Muscle of leg (tissue), 11 donors: ENCODE results near the gene LSM11. TPM values are rescaled to one million over a fixed set of nuclear protein-coding genes. Genes with fewer than 3 reads are reported as not detected.
A peak's percentile ranks its signal among the peaks of the same experiment; 100 is the strongest.

Experiments used
- DNase-seq: peaks from one replicate; pipeline ENCODE4 v3.0.0; 2013
- H3K27ac ChIP-seq: one replicate; pipeline ENCODE4 v1.5.1; 2013; ENCODE audit warnings: mild to moderate bottlenecking, low read length, control low read depth
- H3K27me3 ChIP-seq: one replicate; pipeline ENCODE4 v1.6.1; 2013; ENCODE audit warnings: low read length; ENCODE audit not compliant: control insufficient read depth, insufficient read depth
- H3K36me3 ChIP-seq: one replicate; pipeline ENCODE4 v1.6.1; 2013; ENCODE audit warnings: low read length; ENCODE audit not compliant: control insufficient read depth, insufficient read depth
- H3K4me1 ChIP-seq: one replicate; pipeline ENCODE4 v1.6.1; 2013; ENCODE audit warnings: low read length; ENCODE audit not compliant: control insufficient read depth, insufficient read depth
- H3K4me3 ChIP-seq: one replicate; pipeline ENCODE4 v1.5.1; 2013; ENCODE audit warnings: low read length, control low read depth
- H3K9me3 ChIP-seq: replicated peaks from 2 replicates; pipeline ENCODE4 v1.6.1; 2013; ENCODE audit warnings: low read depth, low read length; ENCODE audit not compliant: control insufficient read depth
- WGBS: methylation state at CpG from one replicate; pipeline ENCODE4 v1.1.5; 2013; ENCODE audit warnings: missing lambda C conversion rate; ENCODE audit not compliant: insufficient coverage; 5-methylcytosine and 5-hydroxymethylcytosine counted together
- polyA plus RNA-seq, 8 donors: library from polyadenylated mRNA; unstranded; fragments of 120-200 nt; gene quantifications; one replicate each; pipeline versions ENCODE4 v1.2.1 to v1.2.3, GENCODE V29; 2013; ENCODE audit warnings: inconsistent platforms in 1 of 8, low replicate concordance in 1 of 8; ENCODE audit not compliant: insufficient read length in 8 of 8, insufficient read depth in 1 of 8
- total RNA-seq: library from RNA; stranded (reverse); fragments of 120-200 nt; gene quantifications from one replicate; pipeline ENCODE4 v1.2.4, GENCODE V29; 2013

LSM11 gene
- total and polyA plus RNA-seq, 9 donors, result 7.0 to 10.6 (median 7.3) TPM

GRCh38 chr5:157764531-157764930, 21.0 kb downstream of the LSM11 start:
- 58% methylated on average over 6 of the region's 6 CpGs for WGBS
- no peak overlapping the region for H3K4me3 ChIP-seq
- H3K9me3 ChIP-seq, result no peaks in the 10 kb centered on the region
- peaks cover 2% of the 10 kb centered on the region for H3K36me3 ChIP-seq
- H3K4me1 ChIP-seq, result peaks cover 16% of the 10 kb centered on the region
- H3K27ac ChIP-seq, result no peak overlapping the region
- no peaks in the 10 kb centered on the region for H3K27me3 ChIP-seq
- no peak for DNase-seq

DNA sequence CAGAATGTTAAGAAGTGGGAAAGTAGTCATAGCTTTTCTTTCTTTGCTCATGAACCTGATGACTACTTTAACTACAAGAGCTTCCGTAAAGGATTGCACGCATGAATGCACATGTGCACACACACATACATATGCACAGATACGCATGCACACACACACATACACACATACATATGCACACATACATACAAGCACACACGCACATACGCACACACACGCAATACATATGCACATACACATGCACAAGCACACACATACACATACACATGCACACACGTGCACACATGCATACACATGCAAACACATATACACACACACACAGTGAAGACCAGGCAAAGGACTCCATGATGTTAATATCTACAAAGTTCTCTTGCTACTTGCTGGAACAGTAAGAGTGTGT, 22.9 kb downstream of the LSM11 start:
- no peak overlapping the region for H3K4me3 ChIP-seq
- peaks cover 16% of the 10 kb centered on the region for H3K4me1 ChIP-seq
- WGBS, result 78% methylated on average over 6 of the region's 7 CpGs
- no peak overlapping the region for H3K27ac ChIP-seq
- H3K27me3 ChIP-seq, result no peaks in the 10 kb centered on the region
- no peaks in the 10 kb centered on the region for H3K36me3 ChIP-seq
- DNase-seq, result no peak
- no peaks in the 10 kb centered on the region for H3K9me3 ChIP-seq

DNA sequence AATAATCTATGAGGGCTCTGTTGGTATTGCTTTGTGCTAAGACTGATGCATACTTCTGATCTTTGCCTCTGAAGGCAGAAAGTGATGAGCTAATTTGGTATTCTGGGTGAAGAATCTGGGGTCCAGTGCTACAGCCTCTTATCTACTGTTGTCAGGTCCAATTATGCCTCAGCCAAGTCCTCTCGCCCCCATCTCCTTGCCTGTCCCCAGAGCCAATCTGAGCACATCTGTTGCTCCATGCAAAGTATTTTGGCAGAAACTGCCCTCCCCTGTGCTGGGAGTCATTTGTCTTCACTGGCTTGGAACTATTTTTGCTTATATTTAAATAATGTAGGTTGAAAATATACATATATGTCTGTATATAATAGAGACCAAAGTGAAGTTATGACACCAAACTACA, 23.4 kb downstream of the LSM11 start:
- Histone ChIP-seq H3K4me1 (peaks cover 14% of the 10 kb centered on the region), H3K27me3 (no peaks in the 10 kb centered on the region), H3K4me3 (no peak overlapping the region), H3K36me3 (no peaks in the 10 kb centered on the region), H3K27ac (no peak overlapping the region), H3K9me3 (no peaks in the 10 kb centered on the region)
- WGBS, result 20% methylated on average over 1 of the region's 1 CpG
- no peak for DNase-seq

DNA sequence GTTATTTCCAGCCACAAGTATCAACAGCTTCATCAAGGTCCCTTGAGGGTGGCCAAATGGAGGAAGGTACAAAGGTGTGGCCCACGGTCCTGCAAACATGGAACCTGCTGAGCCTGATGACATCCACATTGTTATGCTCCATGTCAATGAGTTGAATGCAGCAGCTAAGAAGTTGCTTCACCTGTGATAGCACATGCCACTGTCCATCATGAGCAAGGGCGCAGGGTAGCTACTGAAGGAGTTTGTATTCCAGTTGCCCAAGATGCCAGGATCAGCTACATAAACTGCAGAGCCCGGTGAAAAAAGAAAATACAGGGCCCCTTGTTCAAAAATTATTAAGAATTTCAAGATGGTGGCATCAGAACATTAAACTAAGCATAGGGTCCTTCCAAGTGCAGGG, 24.2 kb downstream of the LSM11 start:
- peaks cover 10% of the 10 kb centered on the region for H3K4me1 ChIP-seq
- peak; percentile 24 for DNase-seq
- no peaks in the 10 kb centered on the region for H3K9me3 ChIP-seq
- 88% methylated on average over 2 of the region's 3 CpGs for WGBS
- H3K36me3 ChIP-seq, result no peaks in the 10 kb centered on the region
- no peak overlapping the region for H3K4me3 ChIP-seq
- H3K27ac ChIP-seq, result no peak overlapping the region
- no peaks in the 10 kb centered on the region for H3K27me3 ChIP-seq

GRCh38 chr5:157770665-157771064, 27.2 kb downstream of the LSM11 start:
- no peak for DNase-seq
- whole genome bisulfite sequencing, result no CpG with 5 or more reads among the region's 4 CpGs
- Histone ChIP-seq H3K27me3 (no peaks in the 10 kb centered on the region), H3K36me3 (no peaks in the 10 kb centered on the region), H3K27ac (no peak overlapping the region), H3K9me3 (no peaks in the 10 kb centered on the region), H3K4me1 (peaks cover 10% of the 10 kb centered on the region), H3K4me3 (no peak overlapping the region)

- no peaks in the 10 kb centered on the region for H3K36me3 ChIP-seq
- 66% methylated on average over 8 of the region's 10 CpGs for WGBS
- H3K27ac ChIP-seq, result no peak overlapping the region
- DNase-seq, result no peak
- no peaks in the 10 kb centered on the region for H3K27me3 ChIP-seq
- H3K9me3 ChIP-seq, result no peaks in the 10 kb centered on the region
- peaks cover 7% of the 10 kb centered on the region for H3K4me1 ChIP-seq
- H3K4me3 ChIP-seq, result no peak overlapping the region
Observed at GRCh38 chr5:157772127-157772526, 28.6 kb downstream of the LSM11 start.

DNA sequence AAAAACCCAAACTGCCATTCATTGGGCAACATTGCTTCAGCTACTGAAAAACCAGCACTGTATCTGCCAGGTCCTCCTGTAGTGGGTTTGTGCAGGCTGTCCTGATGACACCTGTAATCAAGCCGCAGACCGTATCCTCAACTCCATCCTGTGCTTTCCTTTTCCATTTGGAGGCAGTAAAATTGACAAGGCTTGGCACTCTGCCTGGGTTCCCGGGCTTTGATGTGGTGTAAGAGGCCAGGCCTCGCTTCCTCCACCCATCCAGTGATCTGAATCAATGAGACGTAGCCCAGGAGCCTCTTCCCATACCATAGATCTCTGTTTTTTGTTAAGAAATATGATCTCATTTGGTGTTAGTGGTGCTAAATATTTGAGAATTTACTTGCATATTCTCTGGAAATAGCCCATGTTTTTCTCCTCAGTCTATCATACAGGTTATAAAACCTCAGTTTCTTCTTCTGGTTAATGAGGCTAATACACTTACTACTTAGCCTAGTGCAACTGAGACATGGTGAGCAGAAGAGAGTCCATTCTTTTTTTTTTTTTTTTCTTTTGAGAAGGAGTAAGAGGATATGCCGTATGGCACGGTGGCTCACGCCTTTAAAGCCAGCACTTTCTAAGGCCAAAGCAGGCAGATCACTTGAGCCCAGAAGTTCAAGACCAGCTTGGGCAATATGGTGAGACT, 34.8 kb downstream of the LSM11 start:
- no peaks in the 10 kb centered on the region for H3K36me3 ChIP-seq
- no peaks in the 10 kb centered on the region for H3K9me3 ChIP-seq
- no peak overlapping the region for H3K4me3 ChIP-seq
- H3K27ac ChIP-seq, result no peak overlapping the region
- H3K27me3 ChIP-seq, result no peaks in the 10 kb centered on the region
- WGBS, result no CpG with 5 or more reads among the region's 8 CpGs
- no peaks in the 10 kb centered on the region for H3K4me1 ChIP-seq
- DNase-seq, result no peak

DNA sequence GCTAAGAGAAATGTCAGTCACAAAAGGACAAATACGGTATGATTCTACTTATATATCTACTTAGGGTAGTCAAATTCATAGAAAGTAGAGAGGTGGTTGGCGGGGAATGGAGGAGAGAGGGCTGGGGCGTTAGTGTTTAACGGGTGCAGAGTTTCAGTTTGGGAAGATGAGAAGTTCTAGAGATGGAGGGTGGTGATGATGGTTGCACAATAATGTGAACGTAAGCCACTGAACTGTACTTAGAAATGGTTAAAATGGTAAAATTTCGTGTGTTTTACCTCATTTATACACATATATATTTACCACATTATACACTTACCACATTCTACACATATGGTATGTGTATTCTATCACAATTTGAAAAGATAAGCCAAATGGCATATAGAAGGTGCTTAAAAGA, 35.7 kb downstream of the LSM11 start:
- Histone ChIP-seq H3K27ac (no peak overlapping the region), H3K4me1 (no peaks in the 10 kb centered on the region), H3K9me3 (no peaks in the 10 kb centered on the region), H3K27me3 (no peaks in the 10 kb centered on the region), H3K4me3 (no peak overlapping the region), H3K36me3 (peaks cover 5% of the 10 kb centered on the region)
- no CpG with 5 or more reads among the region's 6 CpGs for WGBS
- no peak for DNase-seq

GRCh38 chr5:157785801-157786200, 42.3 kb downstream of the LSM11 start:
- H3K4me3 ChIP-seq, result no peak overlapping the region
- no peak overlapping the region for H3K27ac ChIP-seq
- WGBS, result no CpG with 5 or more reads among the region's 3 CpGs
- no peaks in the 10 kb centered on the region for H3K4me1 ChIP-seq
- peaks cover 14% of the 10 kb centered on the region for H3K36me3 ChIP-seq
- no peaks in the 10 kb centered on the region for H3K27me3 ChIP-seq
- no peak for DNase-seq
- no peaks in the 10 kb centered on the region for H3K9me3 ChIP-seq

GRCh38 chr5:157793301-157793700, 49.8 kb downstream of the LSM11 start:
- H3K27me3 ChIP-seq, result no peaks in the 10 kb centered on the region
- no peaks in the 10 kb centered on the region for H3K4me1 ChIP-seq
- DNase-seq, result no peak
- H3K9me3 ChIP-seq, result no peaks in the 10 kb centered on the region
- no peak overlapping the region for H3K4me3 ChIP-seq
- H3K36me3 ChIP-seq, result peaks cover 21% of the 10 kb centered on the region
- WGBS, result no CpG with 5 or more reads among the region's 4 CpGs
- no peak overlapping the region for H3K27ac ChIP-seq

DNA sequence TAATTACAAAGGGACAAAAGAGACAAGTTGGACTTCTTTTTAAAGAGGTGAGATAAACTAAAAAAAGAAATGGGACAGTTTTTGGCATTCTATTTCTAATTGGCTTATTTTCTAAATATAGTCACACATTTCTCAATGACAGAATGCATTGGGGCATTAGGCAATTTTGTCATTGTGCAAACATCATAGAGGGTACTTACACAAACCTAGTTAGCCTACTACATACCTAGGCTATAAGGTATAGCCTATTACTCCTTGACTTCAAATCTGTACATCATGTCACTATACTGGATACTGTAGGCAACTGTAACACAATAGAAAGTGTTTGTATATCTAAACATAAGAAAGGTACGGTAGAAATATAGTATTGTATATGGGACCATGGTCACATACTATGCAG, 56.1 kb downstream of the LSM11 start:
- H3K4me1 ChIP-seq, result no peaks in the 10 kb centered on the region
- DNase-seq, result no peak
- WGBS, result no CpG with 5 or more reads among the region's 1 CpG
- H3K36me3 ChIP-seq, result peaks cover 12% of the 10 kb centered on the region
- H3K9me3 ChIP-seq, result no peaks in the 10 kb centered on the region
- no peak overlapping the region for H3K27ac ChIP-seq
- H3K27me3 ChIP-seq, result no peaks in the 10 kb centered on the region
- no peak overlapping the region for H3K4me3 ChIP-seq
